Measurements from ENCODE around the gene SLC25A12.

DNA sequence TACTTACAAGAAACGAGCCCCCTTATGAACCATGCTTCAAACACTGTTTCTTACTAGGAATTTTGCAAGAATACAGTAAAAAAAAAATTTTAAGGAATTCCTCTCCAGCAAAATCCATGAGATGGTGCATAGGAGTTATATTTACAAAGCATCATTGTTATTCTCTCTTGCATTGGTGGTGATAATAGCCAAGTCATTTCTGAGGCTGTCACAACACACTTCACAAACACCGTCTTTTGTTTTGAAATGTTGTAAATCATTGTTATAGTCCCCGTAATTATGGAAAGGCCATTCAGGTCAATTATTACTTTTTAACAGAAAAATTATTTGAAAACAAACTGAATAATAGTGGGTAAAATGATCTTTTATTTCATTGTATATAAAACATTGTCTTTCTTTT is 146.7 kb downstream of the SLC25A12 start:
- TF ChIP-seq SNAI2 (CRISPR knock-in tag; IDR thresholded peaks at IDR 0.05) = no peak
- no peak for TF ChIP-seq ZC3H10 (CRISPR knock-in tag; IDR thresholded peaks at IDR 0.05)
- TF ChIP-seq, protein P1, sequence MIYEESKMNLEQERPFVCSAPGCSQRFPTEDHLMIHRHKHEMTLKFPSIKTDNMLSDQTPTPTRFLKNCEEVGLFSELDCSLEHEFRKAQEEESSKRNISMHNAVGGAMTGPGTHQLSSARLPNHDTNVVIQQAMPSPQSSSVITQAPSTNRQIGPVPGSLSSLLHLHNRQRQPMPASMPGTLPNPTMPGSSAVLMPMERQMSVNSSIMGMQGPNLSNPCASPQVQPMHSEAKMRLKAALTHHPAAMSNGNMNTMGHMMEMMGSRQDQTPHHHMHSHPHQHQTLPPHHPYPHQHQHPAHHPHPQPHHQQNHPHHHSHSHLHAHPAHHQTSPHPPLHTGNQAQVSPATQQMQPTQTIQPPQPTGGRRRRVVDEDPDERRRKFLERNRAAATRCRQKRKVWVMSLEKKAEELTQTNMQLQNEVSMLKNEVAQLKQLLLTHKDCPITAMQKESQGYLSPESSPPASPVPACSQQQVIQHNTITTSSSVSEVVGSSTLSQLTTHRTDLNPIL (CRISPR knock-in tag; IDR thresholded peaks at IDR 0.05; ENCODE audit: low read depth) = no peak
- TF ChIP-seq PPARA (CRISPR knock-in tag; IDR thresholded peaks at IDR 0.05; ENCODE audit: borderline replicate concordance) = no peak

Measured in SK-N-SH treated with all-trans-retinoic acid at 6 μM for 48 hours (cell line).